NOMO-1 treated with dmso at 0.1 percent for 144 hours (cell line): Measurements from ENCODE around the gene CLCF1.

Experiments
- DNase-seq: peaks from one replicate; lab custom pipeline; 2025; ENCODE audit not compliant: unreplicated experiment; lab: John Stamatoyannopoulos, UW

The CLCF1 gene

GRCh38 chr11:67372993-67373647 is at the start of gene CLCF1:
Gene CLCF1, minus strand, starts transcription at chr11:67373598. Its CDS starts 59 bp downstream, at chr11:67373539.
- DNase-seq: peak; percentile 14

GRCh38 chr11:67422891-67423290 is 49.5 kb upstream of the CLCF1 start:
- no peak for DNase-seq

DNA sequence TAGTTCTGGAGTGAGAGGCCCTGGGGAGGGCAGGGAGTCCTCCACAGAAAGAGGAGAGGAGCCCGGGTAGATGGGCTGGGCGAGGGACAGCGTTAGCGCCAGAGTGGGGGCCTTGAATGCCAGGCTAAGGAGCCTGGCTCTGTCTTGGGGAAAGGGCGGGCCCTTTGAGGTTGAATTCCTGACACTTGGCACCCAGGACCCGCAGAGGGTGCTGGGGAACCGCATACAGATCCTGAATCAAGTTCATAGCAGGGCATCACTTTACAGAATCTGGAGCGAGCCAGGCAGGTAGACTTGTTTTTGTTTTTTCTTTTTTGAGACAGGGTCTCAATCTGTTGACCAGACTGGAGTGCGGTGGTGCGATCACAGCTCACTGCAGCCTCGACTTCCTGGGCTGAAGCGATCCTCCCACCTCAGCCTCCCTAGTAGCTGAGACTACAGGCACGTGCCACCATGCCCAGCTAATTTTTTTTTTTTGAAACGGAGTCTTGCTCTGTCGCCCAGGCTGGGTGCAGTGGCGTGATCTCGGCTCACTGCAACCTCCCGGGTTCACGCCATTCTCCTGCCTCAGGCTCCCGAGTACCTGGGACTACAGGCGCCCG is 48.1 kb upstream of the CLCF1 start:
- no peak for DNase-seq

- DNase-seq: peak; percentile 79
Observed at GRCh38 chr11:67420646-67421429, 47.4 kb upstream of the CLCF1 start.

GRCh38 chr11:67420147-67420645 is 46.8 kb upstream of the CLCF1 start:
- no peak for DNase-seq

DNA sequence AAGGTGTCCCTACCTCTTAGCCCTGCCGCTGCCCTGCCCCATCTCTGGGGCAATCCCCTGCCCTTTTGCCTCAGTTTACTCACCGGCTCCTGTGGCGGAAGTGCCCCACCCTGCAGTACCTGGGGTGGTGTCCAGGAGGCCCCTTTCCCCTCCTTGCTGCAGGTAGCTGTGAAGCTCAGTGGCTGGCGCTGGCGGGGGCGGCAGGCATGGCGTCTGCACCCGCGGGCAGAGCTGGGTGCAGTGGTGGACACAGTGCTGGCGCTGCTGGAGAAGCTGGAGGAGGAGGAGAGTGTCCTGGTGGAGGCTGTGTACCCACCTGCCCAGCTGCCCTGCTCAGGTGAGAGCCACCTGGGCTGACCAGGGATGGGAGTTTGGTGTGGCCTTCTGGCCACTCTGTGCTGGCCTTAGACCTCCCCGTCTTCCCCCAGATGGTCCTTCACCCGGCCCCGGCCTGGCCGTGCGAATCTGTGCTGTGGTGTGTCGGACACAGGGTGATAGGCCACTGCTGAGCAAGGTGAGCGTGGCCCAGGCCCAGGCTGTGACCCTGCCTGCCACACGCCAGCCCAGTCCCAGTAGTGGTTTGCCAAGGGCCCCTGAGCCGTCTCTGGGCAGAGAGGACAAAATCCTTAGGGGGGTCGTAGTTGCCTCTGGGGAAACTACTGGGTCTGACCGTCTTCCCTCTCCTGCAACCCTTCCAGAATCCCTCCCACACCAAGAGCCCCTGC is 46.1 kb upstream of the CLCF1 start:
- no peak for DNase-seq

- DNase-seq: no peak
Observed at GRCh38 chr11:67418476-67419281, 45.3 kb upstream of the CLCF1 start.

DNA sequence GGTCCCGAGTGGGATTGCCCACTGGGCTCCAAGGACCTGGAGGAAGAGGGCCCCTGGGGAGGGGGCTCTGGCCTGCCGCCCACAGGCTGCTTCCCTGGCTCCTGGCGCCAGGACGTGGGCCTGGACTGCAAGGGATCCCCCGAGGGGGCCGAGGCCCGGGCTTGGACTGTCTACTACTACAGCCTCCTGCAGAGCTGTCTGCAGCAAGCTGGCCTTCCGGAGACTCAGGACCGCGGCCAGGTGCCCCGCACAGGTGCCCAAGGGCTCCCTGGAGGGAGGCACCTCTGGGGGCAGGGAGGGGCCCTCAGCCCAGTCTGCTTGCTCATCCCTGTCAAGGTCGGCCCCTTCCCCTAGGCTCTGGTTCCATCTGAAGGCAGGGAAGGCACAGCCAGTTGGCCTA is 44.0 kb upstream of the CLCF1 start:
- no peak for DNase-seq

DNA sequence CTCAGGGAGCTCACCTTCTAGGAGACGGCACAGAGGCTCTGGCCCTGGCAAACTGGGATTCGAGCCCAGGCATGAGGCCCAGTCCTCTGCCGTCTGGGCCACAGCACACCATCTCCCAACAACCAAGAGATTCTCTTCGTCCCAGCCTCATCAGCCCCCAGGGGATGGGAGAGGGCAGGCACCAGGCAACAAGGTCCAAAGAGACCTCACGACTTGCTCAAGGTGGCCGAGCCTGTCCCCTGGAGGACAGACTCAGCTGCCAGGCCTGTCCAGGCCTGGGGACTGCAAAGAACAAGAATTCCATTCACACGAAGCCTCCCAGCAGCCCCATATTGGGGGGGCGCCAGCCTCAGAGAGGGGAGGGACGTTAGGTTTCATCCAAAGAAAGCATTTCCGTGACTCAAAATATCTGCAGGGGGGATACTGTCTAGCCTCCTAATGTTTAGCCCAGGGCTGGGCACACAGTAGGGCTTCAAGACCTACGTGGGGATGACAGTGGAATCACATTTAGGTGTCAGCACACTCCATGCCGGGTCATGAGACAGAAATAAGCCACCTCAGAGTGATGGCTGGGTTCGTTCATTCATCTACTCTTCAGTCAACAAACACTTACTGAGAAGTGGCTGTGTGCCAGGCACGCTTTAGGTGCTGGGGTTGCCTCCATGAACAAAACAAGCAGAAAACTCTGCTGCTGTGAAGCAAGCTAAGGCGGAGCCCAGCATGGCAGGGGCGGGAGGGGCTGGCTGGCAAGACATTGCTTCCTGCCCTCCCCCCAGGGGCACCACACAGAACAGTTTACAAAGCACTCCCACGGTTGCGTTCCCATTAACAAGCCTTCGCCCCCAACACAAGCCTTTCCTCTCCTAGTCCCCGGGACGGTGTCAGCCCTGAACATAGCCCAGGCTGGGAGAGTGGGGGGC is 43.3 kb upstream of the CLCF1 start:
- DNase-seq: no peak

DNA sequence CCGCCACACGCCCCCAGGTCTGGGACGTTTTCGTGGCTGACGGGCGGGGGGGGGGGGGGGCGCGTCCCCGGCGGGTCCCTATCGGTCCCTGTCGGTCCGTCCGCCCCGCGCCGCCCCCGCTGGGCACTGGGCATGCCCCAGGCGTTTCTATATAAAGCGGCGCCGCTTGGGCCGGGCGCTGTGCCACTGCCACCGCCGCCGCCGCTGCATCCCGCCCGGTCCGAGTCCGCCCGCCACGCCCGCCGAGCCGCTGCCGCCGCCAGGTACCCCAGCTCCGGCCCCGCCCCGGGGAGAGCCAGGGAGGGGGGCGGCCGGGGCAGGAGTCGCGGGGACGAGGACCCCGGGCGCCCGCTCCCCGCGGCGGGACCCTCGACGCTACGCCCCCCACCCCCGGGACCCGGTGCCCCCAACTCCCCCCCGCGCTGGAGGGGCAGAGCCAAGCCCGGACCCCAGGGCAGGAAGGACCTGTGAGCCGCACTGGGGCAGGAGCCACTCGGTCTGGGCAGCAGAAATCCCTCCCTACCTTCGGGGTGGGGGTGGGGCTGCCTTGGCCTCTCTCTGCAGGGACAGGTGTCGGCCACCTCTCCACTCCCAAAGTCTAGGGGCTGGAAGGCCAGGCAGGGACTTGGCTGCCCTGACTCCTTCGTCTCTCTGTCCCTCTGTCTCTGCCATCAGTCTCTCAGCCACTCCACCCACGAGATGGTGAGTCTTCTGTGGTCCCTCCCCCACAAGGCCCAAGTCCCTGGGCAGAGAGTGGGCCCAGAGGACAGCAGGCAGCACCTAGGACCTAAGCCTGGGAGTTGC is 42.3 kb upstream of the CLCF1 start, which contains the start of gene CARNS1:
TSS of gene CARNS1 (plus strand) at position 178 of the 804 bp plus-strand sequence. CDS start at position 700, 522 bp downstream.
- no peak for DNase-seq

GRCh38 chr11:67413266-67413849 is 40.0 kb upstream of the CLCF1 start:
- DNase-seq: no peak

- DNase-seq: no peak
Observed at GRCh38 chr11:67412495-67413179, 39.2 kb upstream of the CLCF1 start.

GRCh38 chr11:67411785-67412152 is 38.4 kb upstream of the CLCF1 start:
- no peak for DNase-seq

GRCh38 chr11:67410984-67411784 is 37.8 kb upstream of the CLCF1 start:
- DNase-seq: no peak

- DNase-seq: no peak
Observed at GRCh38 chr11:67410369-67410831, 37.0 kb upstream of the CLCF1 start.

GRCh38 chr11:67409781-67410368 is 36.5 kb upstream of the CLCF1 start:
- no peak for DNase-seq
